Neural cell (in vitro differentiated cells): ENCODE measurements around the gene TMCC1. TPM values are rescaled to one million over a fixed set of nuclear protein-coding genes. Genes with fewer than 3 reads are reported as not detected.

Experiments
- H2AFZ ChIP-seq: fragments of 200-600, 300-800 bp; sonication (generic), shearing (Covaris generic); 2 replicates; pipeline ENCODE4 v1.6.0; 2014; ENCODE audit warnings: low read depth, mild to moderate bottlenecking, antibody characterized with exemption, low read length, moderate library complexity
- H3F3A ChIP-seq: fragments of 200-600 bp; shearing (Covaris generic); 2 replicates; pipeline ENCODE4 v1.6.1; 2016; ENCODE audit warnings: mild to moderate bottlenecking, moderate library complexity, mixed read lengths, antibody characterized with exemption, low read length; ENCODE audit not compliant: insufficient read depth, poor library complexity, severe bottlenecking
- H3K27ac ChIP-seq: fragments of 200-600, 300-800 bp; sonication (generic), shearing (Covaris generic); 2 replicates; pipeline ENCODE4 v1.5.1; 2014; ENCODE audit warnings: mild to moderate bottlenecking, low read length, moderate library complexity
- H3K27me3 ChIP-seq: fragments of 300-800, 200-600 bp; sonication (generic), shearing (Covaris generic); 2 replicates; pipeline ENCODE4 v1.6.0; 2014; ENCODE audit warnings: mild to moderate bottlenecking, low read depth, low read length, moderate library complexity; ENCODE audit not compliant: insufficient read depth
- H3K36me3 ChIP-seq: fragments of 300-800, 200-600 bp; sonication (generic), shearing (Covaris generic); 2 replicates; pipeline ENCODE4 v1.5.1; 2014; ENCODE audit warnings: mild to moderate bottlenecking, antibody characterized with exemption, low read length, moderate library complexity; ENCODE audit not compliant: insufficient read depth
- H3K4me2 ChIP-seq: fragments of 300-800, 200-600 bp; sonication (generic), shearing (Covaris generic); 2 replicates; pipeline ENCODE4 v1.6.0; 2014; ENCODE audit warnings: mild to moderate bottlenecking, low read length
- H3K4me3 ChIP-seq: fragments of 300-800, 200-600 bp; sonication (generic), shearing (Covaris generic); 2 replicates; pipeline ENCODE4 v1.5.1; 2014; ENCODE audit warnings: mild to moderate bottlenecking, low read length, moderate library complexity
- H3K79me2 ChIP-seq: fragments of 200-600 bp; shearing (Covaris generic); replicated peaks from 2 replicates; pipeline ENCODE4 v1.6.0; 2014; ENCODE audit warnings: mild to moderate bottlenecking, low read length, moderate library complexity; ENCODE audit not compliant: insufficient read depth
- H3K9ac ChIP-seq: fragments of 300-800, 200-600 bp; sonication (generic), shearing (Covaris generic); 2 replicates; pipeline ENCODE4 v1.6.1; 2016; ENCODE audit warnings: mild to moderate bottlenecking, low read length, mixed read lengths
- H3K9me2 ChIP-seq: fragments of 200-600 bp; shearing (Covaris generic); 2 replicates; pipeline ENCODE4 v1.6.1; 2016; ENCODE audit warnings: mild to moderate bottlenecking, low read length, mixed read lengths; ENCODE audit not compliant: insufficient read depth
- H3K9me3 ChIP-seq: fragments of 200-600, 300-800 bp; sonication (generic), shearing (Covaris generic); 2 replicates; pipeline ENCODE4 v1.6.1; 2016; ENCODE audit warnings: mild to moderate bottlenecking, mixed run types, low read length, moderate library complexity, mixed read lengths
- H4K20me1 ChIP-seq: fragments of 200-600 bp; shearing (Covaris generic); 2 replicates; pipeline ENCODE4 v1.6.1; 2016; ENCODE audit warnings: mild to moderate bottlenecking, mixed run types; ENCODE audit not compliant: insufficient read depth
- CTCF ChIP-seq: fragments of 450-650 bp; IDR thresholded peaks from 2 replicates; pipeline ENCODE4 v1.5.1; 2014; ENCODE audit warnings: antibody characterized with exemption, mild to moderate bottlenecking, moderate library complexity; ENCODE audit not compliant: poor library complexity, severe bottlenecking
- EP300 ChIP-seq: fragments of 450-650 bp; conservative IDR thresholded peaks from 2 replicates; pipeline ENCODE4 v1.6.1; 2014; ENCODE audit warnings: antibody characterized with exemption, mild to moderate bottlenecking, moderate library complexity; ENCODE audit not compliant: poor library complexity, severe bottlenecking
- EZH2 ChIP-seq: fragments of 200-600, 300-800 bp; shearing (Covaris generic), sonication (generic); IDR thresholded peaks from 2 replicates; pipeline ENCODE4 v1.6.1; 2014; ENCODE audit warnings: antibody characterized with exemption, low read length, borderline replicate concordance, mild to moderate bottlenecking; ENCODE audit not compliant: insufficient read depth, poor library complexity, severe bottlenecking
- MXI1 ChIP-seq: fragments of 450-650 bp; conservative IDR thresholded peaks from 2 replicates; pipeline ENCODE4 v1.6.1; 2014; ENCODE audit warnings: antibody characterized with exemption, mild to moderate bottlenecking; ENCODE audit not compliant: poor library complexity, severe bottlenecking
- POLR2AphosphoS5 ChIP-seq: IDR thresholded peaks from 2 replicates; pipeline ENCODE4 v1.6.1; 2012
- RAD21 ChIP-seq: fragments of 450-650 bp; conservative IDR thresholded peaks from 2 replicates; pipeline ENCODE4 v1.6.1; 2014; ENCODE audit warnings: antibody characterized with exemption, mild to moderate bottlenecking, moderate library complexity
- REST ChIP-seq: IDR thresholded peaks from 2 replicates; pipeline ENCODE4 v1.6.1; 2012; ENCODE audit warnings: borderline replicate concordance
- TAF1 ChIP-seq: IDR thresholded peaks from 2 replicates; pipeline ENCODE4 v1.6.1; 2012; ENCODE audit warnings: low read depth
- polyA plus RNA-seq: library from polyadenylated mRNA; depleted of rRNA; stranded (reverse); fragments of >200 nt; gene quantifications from 2 replicates; pipeline ENCODE4 v1.2.3, GENCODE V29; 2014

The TMCC1 gene
- polyA plus RNA-seq, 1 donor from 2014 or later = 25.0 TPM

GRCh38 chr3:129918461-129918860 is 24.9 kb upstream of the TMCC1 start:
- no peak overlapping the region for H3K27ac ChIP-seq
- H3K36me3 ChIP-seq = no peaks in the 10 kb centered on the region
- no peaks in the 10 kb centered on the region for H4K20me1 ChIP-seq
- H3K4me3 ChIP-seq = no peak overlapping the region
- no peaks in the 10 kb centered on the region for H3K9me3 ChIP-seq
- no peak for TF ChIP-seq TAF1
- no peak for TF ChIP-seq EZH2
- no peak for TF ChIP-seq REST
- H3K27me3 ChIP-seq = no peaks in the 10 kb centered on the region
- no peak overlapping the region for H3K4me2 ChIP-seq
- no peaks in the 10 kb centered on the region for H3F3A ChIP-seq
- H2AFZ ChIP-seq = no peak overlapping the region
- H3K9ac ChIP-seq = no peak overlapping the region
- H3K9me2 ChIP-seq = no peaks in the 10 kb centered on the region
- H3K79me2 ChIP-seq = no peaks in the 10 kb centered on the region

- Histone ChIP-seq H2AFZ (no peak overlapping the region), H3K4me3 (no peak overlapping the region), H3K36me3 (no peaks in the 10 kb centered on the region), H3K9me3 (no peaks in the 10 kb centered on the region), H3K27ac (no peak overlapping the region), H3K79me2 (no peaks in the 10 kb centered on the region), H3K4me2 (no peak overlapping the region), H3K27me3 (no peaks in the 10 kb centered on the region), H3K9me2 (no peaks in the 10 kb centered on the region), H3K9ac (no peak overlapping the region), H3F3A (no peaks in the 10 kb centered on the region), H4K20me1 (no peaks in the 10 kb centered on the region)
- no peak for TF ChIP-seq REST
- no peak for TF ChIP-seq EP300
- TF ChIP-seq POLR2AphosphoS5 = no peak
- TF ChIP-seq RAD21 = no peak
Measured at GRCh38 chr3:129917423-129918007, 24.0 kb upstream of the TMCC1 start.

- Histone ChIP-seq H3K27me3 (no peaks in the 10 kb centered on the region), H3K9ac (no peak overlapping the region), H3K9me3 (no peaks in the 10 kb centered on the region), H3K9me2 (no peaks in the 10 kb centered on the region), H3F3A (no peaks in the 10 kb centered on the region), H3K27ac (no peak overlapping the region), H3K4me3 (no peak overlapping the region), H3K79me2 (no peaks in the 10 kb centered on the region), H3K4me2 (no peak overlapping the region), H2AFZ (no peak overlapping the region), H4K20me1 (no peaks in the 10 kb centered on the region), H3K36me3 (no peaks in the 10 kb centered on the region)
- no peak for TF ChIP-seq CTCF
- TF ChIP-seq EZH2 = no peak
- no peak for TF ChIP-seq RAD21
- TF ChIP-seq MXI1 = no peak
Measured at GRCh38 chr3:129913618-129914017, 20.1 kb upstream of the TMCC1 start.
